ENCODE measurements around the gene IL15RA. TPM values are rescaled to one million over a fixed set of nuclear protein-coding genes. Genes with fewer than 3 reads are reported as not detected.

Gene IL15RA
- total RNA-seq, 1 experiment from 2014 or later = 1.9 TPM

DNA sequence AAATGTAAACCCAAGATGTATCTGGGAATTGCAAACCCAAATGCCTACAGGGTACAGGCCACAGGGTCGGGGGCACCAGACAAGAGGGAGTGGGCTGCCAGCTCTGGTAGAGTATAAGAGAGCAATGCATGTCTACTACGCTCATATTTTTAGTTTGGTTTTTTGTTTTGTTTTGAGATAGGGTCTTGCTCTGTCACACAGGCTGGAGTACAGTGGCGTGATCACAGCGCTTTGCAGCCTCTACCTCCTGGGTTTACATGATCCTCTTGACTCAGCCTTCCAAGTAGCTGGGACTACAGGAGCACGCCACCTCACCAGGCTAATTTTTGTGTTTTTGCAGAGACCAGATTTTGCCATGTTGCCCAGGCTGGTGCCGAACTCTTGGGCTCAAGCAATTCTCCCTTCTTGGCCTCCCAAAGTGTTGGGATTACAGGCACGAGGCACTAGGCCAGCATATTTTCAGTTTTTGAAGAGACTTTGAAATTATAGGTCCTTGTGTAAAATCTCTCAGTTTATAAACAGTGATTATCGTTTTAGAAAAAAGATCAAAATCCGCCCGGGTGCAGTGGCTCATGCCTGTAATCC lies 11.1 kb upstream of the IL15RA start:
- Mint-ChIP-seq H3K9me3 (peaks cover 26% of the 10 kb centered on the region), H3K27ac (no peak overlapping the region), H3K4me3 (no peak overlapping the region), H3K36me3 (peaks cover 13% of the 10 kb centered on the region), H3K27me3 (ENCODE audit: low read depth) (peaks cover 5% of the 10 kb centered on the region), H3K4me1 (no peaks in the 10 kb centered on the region)
- POLR2A ChIA-PET = no interaction called here
- CTCF ChIA-PET = no interaction called here
- TF ChIP-seq, protein P1, sequence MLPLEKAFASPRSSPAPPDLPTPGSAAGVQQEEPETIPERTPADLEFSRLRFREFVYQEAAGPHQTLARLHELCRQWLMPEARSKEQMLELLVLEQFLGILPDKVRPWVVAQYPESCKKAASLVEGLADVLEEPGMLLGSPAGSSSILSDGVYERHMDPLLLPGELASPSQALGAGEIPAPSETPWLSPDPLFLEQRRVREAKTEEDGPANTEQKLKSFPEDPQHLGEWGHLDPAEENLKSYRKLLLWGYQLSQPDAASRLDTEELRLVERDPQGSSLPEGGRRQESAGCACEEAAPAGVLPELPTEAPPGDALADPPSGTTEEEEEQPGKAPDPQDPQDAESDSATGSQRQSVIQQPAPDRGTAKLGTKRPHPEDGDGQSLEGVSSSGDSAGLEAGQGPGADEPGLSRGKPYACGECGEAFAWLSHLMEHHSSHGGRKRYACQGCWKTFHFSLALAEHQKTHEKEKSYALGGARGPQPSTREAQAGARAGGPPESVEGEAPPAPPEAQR (CRISPR knock-in tag; IDR thresholded peaks at IDR 0.05) = no peak
- TF ChIP-seq TEAD4 (CRISPR knock-in tag; IDR thresholded peaks at IDR 0.05) = no peak
- no peak for TF ChIP-seq TCF7 (CRISPR knock-in tag; IDR thresholded peaks at IDR 0.05; ENCODE audit: low read depth)
- no peak for TF ChIP-seq ZNF396 (CRISPR knock-in tag; IDR thresholded peaks at IDR 0.05; ENCODE audit: borderline replicate concordance)
- DNase-seq (ENCODE audit: low spot score) = no peak
- no peak for ATAC-seq

DNA sequence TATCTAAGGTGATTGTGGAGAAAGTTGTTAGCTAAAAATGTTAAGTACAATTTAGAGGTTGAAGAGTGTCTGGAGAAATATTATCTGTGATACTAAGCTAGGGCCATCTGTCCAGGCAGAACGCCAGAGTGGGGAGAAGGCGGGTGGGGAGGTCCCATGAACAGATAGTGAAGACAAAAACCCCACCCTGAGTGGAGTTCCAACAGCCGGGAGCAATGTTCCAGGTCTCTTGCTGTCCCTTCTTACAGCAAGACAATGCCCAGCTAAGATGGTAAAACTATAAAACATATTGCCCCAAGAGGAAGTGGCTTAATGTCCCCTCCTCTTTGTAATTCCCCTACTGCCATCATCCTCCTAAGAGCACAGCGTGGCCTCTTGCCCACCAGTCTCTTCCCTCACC lies 10.4 kb upstream of the IL15RA start:
- Mint-ChIP-seq H3K36me3 (peaks cover 13% of the 10 kb centered on the region), H3K4me3 (no peak overlapping the region), H3K9me3 (peaks cover 20% of the 10 kb centered on the region), H3K27ac (no peak overlapping the region), H3K4me1 (no peaks in the 10 kb centered on the region), H3K27me3 (ENCODE audit: low read depth) (peaks cover 5% of the 10 kb centered on the region)
- DNase-seq (ENCODE audit: low spot score) (no peak), ATAC-seq (no peak)
- ChIA-PET POLR2A (no interaction called here), CTCF (interaction anchor here (1.1 kb wide), 1 partner anchor 414 kb away, joined by 3 read pairs; no protein-coding TSS in a partner anchor)
- TF ChIP-seq, protein P2, sequence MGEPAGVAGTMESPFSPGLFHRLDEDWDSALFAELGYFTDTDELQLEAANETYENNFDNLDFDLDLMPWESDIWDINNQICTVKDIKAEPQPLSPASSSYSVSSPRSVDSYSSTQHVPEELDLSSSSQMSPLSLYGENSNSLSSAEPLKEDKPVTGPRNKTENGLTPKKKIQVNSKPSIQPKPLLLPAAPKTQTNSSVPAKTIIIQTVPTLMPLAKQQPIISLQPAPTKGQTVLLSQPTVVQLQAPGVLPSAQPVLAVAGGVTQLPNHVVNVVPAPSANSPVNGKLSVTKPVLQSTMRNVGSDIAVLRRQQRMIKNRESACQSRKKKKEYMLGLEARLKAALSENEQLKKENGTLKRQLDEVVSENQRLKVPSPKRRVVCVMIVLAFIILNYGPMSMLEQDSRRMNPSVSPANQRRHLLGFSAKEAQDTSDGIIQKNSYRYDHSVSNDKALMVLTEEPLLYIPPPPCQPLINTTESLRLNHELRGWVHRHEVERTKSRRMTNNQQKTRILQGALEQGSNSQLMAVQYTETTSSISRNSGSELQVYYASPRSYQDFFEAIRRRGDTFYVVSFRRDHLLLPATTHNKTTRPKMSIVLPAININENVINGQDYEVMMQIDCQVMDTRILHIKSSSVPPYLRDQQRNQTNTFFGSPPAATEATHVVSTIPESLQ (CRISPR knock-in tag; IDR thresholded peaks at IDR 0.05) = no peak
- TF ChIP-seq ZBTB43 (CRISPR knock-in tag; IDR thresholded peaks at IDR 0.05) (no peak), AR (CRISPR knock-in tag; IDR thresholded peaks at IDR 0.05) (no peak), FOXJ3 (CRISPR knock-in tag; IDR thresholded peaks at IDR 0.05; ENCODE audit: borderline replicate concordance) (no peak), FOXP1 (CRISPR knock-in tag; IDR thresholded peaks at IDR 0.05; ENCODE audit: borderline replicate concordance) (no peak), NR1H2 (CRISPR knock-in tag; IDR thresholded peaks at IDR 0.05) (no peak)
- TF ChIP-seq, protein P3, sequence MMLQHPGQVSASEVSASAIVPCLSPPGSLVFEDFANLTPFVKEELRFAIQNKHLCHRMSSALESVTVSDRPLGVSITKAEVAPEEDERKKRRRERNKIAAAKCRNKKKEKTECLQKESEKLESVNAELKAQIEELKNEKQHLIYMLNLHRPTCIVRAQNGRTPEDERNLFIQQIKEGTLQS (CRISPR knock-in tag; conservative IDR thresholded peaks at IDR 0.05) = no peak

- H3K9me3 Mint-ChIP-seq = no peaks in the 10 kb centered on the region
- H3K4me3 Mint-ChIP-seq = no peak overlapping the region
- TF ChIP-seq ZNF317 (CRISPR knock-in tag; IDR thresholded peaks at IDR 0.05; ENCODE audit: borderline replicate concordance, low read depth) = no peak
- TF ChIP-seq HMGA2 (CRISPR knock-in tag; IDR thresholded peaks at IDR 0.05) = no peak
- TF ChIP-seq ZNF671 (CRISPR knock-in tag; IDR thresholded peaks at IDR 0.05) = no peak
- no peak for TF ChIP-seq TEAD1 (CRISPR knock-in tag; IDR thresholded peaks at IDR 0.05)
- no peak for TF ChIP-seq TP53 (CRISPR knock-in tag; IDR thresholded peaks at IDR 0.05)
- TF ChIP-seq, protein P4, sequence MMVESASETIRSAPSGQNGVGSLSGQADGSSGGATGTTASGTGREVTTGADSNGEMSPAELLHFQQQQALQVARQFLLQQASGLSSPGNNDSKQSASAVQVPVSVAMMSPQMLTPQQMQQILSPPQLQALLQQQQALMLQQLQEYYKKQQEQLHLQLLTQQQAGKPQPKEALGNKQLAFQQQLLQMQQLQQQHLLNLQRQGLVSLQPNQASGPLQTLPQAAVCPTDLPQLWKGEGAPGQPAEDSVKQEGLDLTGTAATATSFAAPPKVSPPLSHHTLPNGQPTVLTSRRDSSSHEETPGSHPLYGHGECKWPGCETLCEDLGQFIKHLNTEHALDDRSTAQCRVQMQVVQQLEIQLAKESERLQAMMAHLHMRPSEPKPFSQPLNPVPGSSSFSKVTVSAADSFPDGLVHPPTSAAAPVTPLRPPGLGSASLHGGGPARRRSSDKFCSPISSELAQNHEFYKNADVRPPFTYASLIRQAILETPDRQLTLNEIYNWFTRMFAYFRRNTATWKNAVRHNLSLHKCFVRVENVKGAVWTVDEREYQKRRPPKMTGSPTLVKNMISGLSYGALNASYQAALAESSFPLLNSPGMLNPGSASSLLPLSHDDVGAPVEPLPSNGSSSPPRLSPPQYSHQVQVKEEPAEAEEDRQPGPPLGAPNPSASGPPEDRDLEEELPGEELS (CRISPR knock-in tag; IDR thresholded peaks at IDR 0.05) = no peak
- TF ChIP-seq CREM (CRISPR knock-in tag; IDR thresholded peaks at IDR 0.05) = no peak
- TF ChIP-seq OVOL2 (CRISPR knock-in tag; IDR thresholded peaks at IDR 0.05; ENCODE audit: borderline replicate concordance) = no peak
- TF ChIP-seq E2F4 (CRISPR knock-in tag; IDR thresholded peaks at IDR 0.05; ENCODE audit: borderline replicate concordance, low read depth) = no peak
- POLR2A ChIA-PET = interaction anchor here (0.5 kb wide), 1 partner anchor 1497 kb away, joined by 3 read pairs; no protein-coding TSS in a partner anchor
- H3K36me3 Mint-ChIP-seq = no peaks in the 10 kb centered on the region
- CTCF ChIA-PET = interaction anchor here (1.6 kb wide), 1 partner anchor 101 kb away, joined by 3 read pairs; no protein-coding TSS in a partner anchor
- no peak for ATAC-seq
- H3K27me3 Mint-ChIP-seq (ENCODE audit: low read depth) = peaks cover 14% of the 10 kb centered on the region
- H3K27ac Mint-ChIP-seq = no peak overlapping the region
- no peak for DNase-seq (ENCODE audit: low spot score)
- no peaks in the 10 kb centered on the region for H3K4me1 Mint-ChIP-seq
Measured at GRCh38 chr10:5985029-5985428, 7.7 kb upstream of the IL15RA start.

All from WTC11 (cell line).